HepG2 (cell line): Measurements from ENCODE around the gene CLASP1. TPM values are rescaled to one million over a fixed set of nuclear protein-coding genes. Genes with fewer than 3 reads are reported as not detected.

ENCODE experiments used
- ATAC-seq: fragments of 200-7000 bp; cut with Tn5 transposase; 3 replicates; pipeline ENCODE4 v1.9.1; 2020; ENCODE audit warnings: mild to moderate bottlenecking, moderate library complexity
- BruUV-seq: library from RNA; stranded (reverse); fragments of 400-500 nt; replicated peaks from 2 replicates; lab custom pipeline; 2021; lab: Mats Ljungman, UMichigan
- CTCF ChIA-PET: fragments of 300-600 bp; formaldehyde crosslinking; extraction: SDS; loops from one replicate; lab custom pipeline; 2021; ENCODE audit warnings: low total read pairs, inconsistent platforms, low intra/inter-chr PET ratio; lab: Yijun Ruan, JAX
- POLR2A ChIA-PET: fragments of 350-600 bp; sonication (Branson Sonifier 250); formaldehyde crosslinking; loops from one replicate; lab custom pipeline; 2020; ENCODE audit warnings: antibody characterized with exemption, inconsistent platforms; lab: Yijun Ruan, JAX
- DNase-seq: peaks from one replicate; pipeline ENCODE4 v3.0.0-alpha.2; 2015; ENCODE audit warnings: low spot score
- FAIRE-seq: peaks from 3 replicates; lab custom pipeline; 2011; peaks lifted over from hg19 to GRCh38; lab: Jason Lieb, UNC
- H2AFZ ChIP-seq: one replicate; pipeline ENCODE4 v1.6.1; 2011; ENCODE audit warnings: low read length, inconsistent platforms
- H3K27ac ChIP-seq: fragments of 300-600 bp; 3 replicates; pipeline ENCODE4 v1.8.0; 2011; ENCODE audit warnings: mixed run types, mild to moderate bottlenecking, mixed read lengths, low read length, inconsistent platforms; ENCODE audit not compliant: insufficient read depth; ENCODE audit errors: extremely low read length
- H3K27me3 ChIP-seq, 2 experiments: fragments of 200-600 bp in 1 of 2; 2 replicates in 1 of 2; 3 replicates in 1 of 2; pipeline versions ENCODE4 v1.6.0 to v1.8.0; 2011; ENCODE audit warnings: low read length in 2 of 2, mild to moderate bottlenecking in 2 of 2, moderate library complexity in 2 of 2, inconsistent platforms in 1 of 2; ENCODE audit not compliant: insufficient read depth in 2 of 2, control insufficient read depth in 1 of 2
- H3K36me3 ChIP-seq, 2 experiments: fragments of 200-600 bp in 1 of 2; replicated peaks in 1 of 2; 2 replicates in 1 of 2; 3 replicates in 1 of 2; pipeline versions ENCODE4 v1.5.1 to v1.8.0; 2011; ENCODE audit warnings: low read length in 2 of 2, inconsistent platforms in 1 of 2; ENCODE audit not compliant: insufficient read depth in 2 of 2, control insufficient read depth in 1 of 2
- H3K4me1 ChIP-seq: 2 replicates; pipeline ENCODE4 v1.5.1; 2012; ENCODE audit warnings: low read length, inconsistent platforms; ENCODE audit not compliant: insufficient read depth
- H3K4me2 ChIP-seq: 2 replicates; pipeline ENCODE4 v1.6.0; 2011; ENCODE audit warnings: low read depth, low read length, inconsistent platforms
- H3K4me3 ChIP-seq, 3 experiments: fragments of 200-600 bp in 1 of 3; sonication (generic), shearing (Covaris generic) in 1 of 3; replicated peaks in 1 of 3; 2 replicates each; pipeline ENCODE4 v1.5.1; 2011 to 2016; ENCODE audit warnings: low read length in 3 of 3, inconsistent platforms in 2 of 3, low read depth in 2 of 3, mild to moderate bottlenecking in 2 of 3, control low read depth in 1 of 3, mixed read lengths in 1 of 3; ENCODE audit not compliant: insufficient read depth in 1 of 3
- H3K79me2 ChIP-seq: one replicate; pipeline ENCODE4 v1.6.1; 2011; ENCODE audit warnings: low read length, inconsistent platforms; ENCODE audit not compliant: insufficient read depth
- H3K9ac ChIP-seq: 2 replicates; pipeline ENCODE4 v1.6.0; 2011; ENCODE audit warnings: mild to moderate bottlenecking, low read depth, low read length, inconsistent platforms; ENCODE audit not compliant: insufficient read depth
- H3K9me3 ChIP-seq: 2 replicates; pipeline ENCODE4 v1.5.1; 2012; ENCODE audit warnings: mild to moderate bottlenecking, low read length
- H4K20me1 ChIP-seq: 2 replicates; pipeline ENCODE4 v1.6.0; 2011; ENCODE audit warnings: inconsistent platforms, mild to moderate bottlenecking, low read length, moderate library complexity; ENCODE audit not compliant: insufficient read depth
- GFI1 ChIP-seq: sonication (generic); formaldehyde crosslinking; IDR thresholded peaks from 2 replicates; pipeline ENCODE4 v1.5.0; 2020; ENCODE audit warnings: missing genetic modification reagents, mild to moderate bottlenecking, borderline replicate concordance
- GTF2F1 ChIP-seq: fragments of 150-350 bp; IDR thresholded peaks from 2 replicates; pipeline ENCODE4 v1.6.1; 2014; ENCODE audit warnings: low read length
- HMGA1 ChIP-seq: sonication (generic); formaldehyde crosslinking; conservative IDR thresholded peaks from 2 replicates; pipeline ENCODE4 v1.4.0; 2020; ENCODE audit warnings: missing genetic modification reagents
- IRF1 ChIP-seq: sonication (generic); formaldehyde crosslinking; IDR thresholded peaks from 2 replicates; pipeline ENCODE4 v1.4.0; 2020; ENCODE audit warnings: low read depth, mild to moderate bottlenecking, missing genetic modification reagents
- JUND ChIP-seq: sonication (generic); formaldehyde crosslinking; IDR thresholded peaks from 2 replicates; pipeline ENCODE4 v1.8.0; 2022; ENCODE audit warnings: mild to moderate bottlenecking, missing genetic modification reagents
- NCOA5 ChIP-seq: sonication (generic); formaldehyde crosslinking; IDR thresholded peaks from 2 replicates; pipeline ENCODE4 v1.4.0; 2020; ENCODE audit warnings: missing genetic modification reagents
- PRDM10 ChIP-seq: sonication (generic); formaldehyde crosslinking; IDR thresholded peaks from 2 replicates; pipeline ENCODE4 v1.4.0; 2020; ENCODE audit warnings: low read depth, missing genetic modification reagents
- TFAP4 ChIP-seq: sonication (generic); IDR thresholded peaks from 2 replicates; pipeline ENCODE4 v1.6.1; 2016; ENCODE audit warnings: low read depth, borderline replicate concordance
- TOE1 ChIP-seq: sonication (generic); formaldehyde crosslinking; IDR thresholded peaks from 2 replicates; pipeline ENCODE4 v1.4.0; 2020; ENCODE audit warnings: mild to moderate bottlenecking, missing genetic modification reagents
- U2AF2 ChIP-seq: fragments of 200-400 bp; formaldehyde crosslinking; IDR thresholded peaks from 2 replicates; pipeline ENCODE4 v1.6.1; 2017; ENCODE audit warnings: low read depth, mild to moderate bottlenecking, low read length
- ZFP82 ChIP-seq: sonication (generic); formaldehyde crosslinking; IDR thresholded peaks from 2 replicates; pipeline ENCODE4 v1.5.1; 2020; ENCODE audit warnings: mild to moderate bottlenecking, missing genetic modification reagents, borderline replicate concordance
- ZNF282 ChIP-seq: fragments of 450-650 bp; IDR thresholded peaks from 2 replicates; pipeline ENCODE4 v1.6.1; 2018; ENCODE audit not compliant: partially characterized antibody
- ZNF740 ChIP-seq: sonication (generic); formaldehyde crosslinking; IDR thresholded peaks from 2 replicates; pipeline ENCODE4 v1.4.0; 2020; ENCODE audit warnings: missing genetic modification reagents
- ZNF781 ChIP-seq: sonication (generic); formaldehyde crosslinking; IDR thresholded peaks from 2 replicates; pipeline ENCODE4 v1.5.1; 2020; ENCODE audit warnings: borderline replicate concordance, mild to moderate bottlenecking, missing genetic modification reagents; ENCODE audit errors: not compliant biosample characterization
- ZNF816 ChIP-seq: sonication (generic); formaldehyde crosslinking; IDR thresholded peaks from 2 replicates; pipeline ENCODE4 v1.8.0; 2022; ENCODE audit warnings: missing genetic modification reagents, mild to moderate bottlenecking, borderline replicate concordance
- WGBS: methylation state at CpG from one replicate; pipeline ENCODE4 v1.1.6; 2017; ENCODE audit warnings: low lambda C conversion rate; 5-methylcytosine and 5-hydroxymethylcytosine counted together
- in situ Hi-C: cut with HindIII; loops from 2 replicates; pipeline ENCODE4 v1.10.0; 2017; ENCODE audit warnings: low pct_unique_long_range_greater_than_20kb; ENCODE audit not compliant: extremely low pct_ligation_motif_present
- intact Hi-C: fragments of 100-400 bp; cut with micrococcal nuclease; formaldehyde crosslinking; loops from one replicate; pipeline ENCODE4 v1.10.0; 2022; ENCODE audit not compliant: unreplicated experiment
- polyA plus RNA-seq, 8 experiments: library from polyadenylated mRNA; depleted of rRNA in 3 of 8; stranded (reverse) in 7 of 8; unstranded in 1 of 8; fragments of >200 nt; fragmentation: Illumina TruSeq in 4 of 8; extraction: Trizol in 4 of 8; gene quantifications; 2 replicates each; pipeline versions ENCODE4 v1.2.1 to v1.2.3, GENCODE V29; 2011 to 2016; ENCODE audit warnings: low read depth in 4 of 8, missing spikeins in 1 of 8, mixed read lengths in 1 of 8; ENCODE audit not compliant: insufficient read depth in 1 of 8
- total RNA-seq, 5 experiments: library from RNA; depleted of rRNA; stranded (reverse); fragments of >200 nt; fragmentation: Illumina TruSeq; extraction: Trizol; gene quantifications; 2 replicates each; pipeline ENCODE4 v1.2.3, GENCODE V29; 2016; ENCODE audit warnings: low read depth in 1 of 5
- TF ChIP-seq, protein P1 (sequence below): IDR thresholded peaks from 2 replicates; pipeline ENCODE4 v1.6.1; 2016; ENCODE audit warnings: low read depth

CLASP1 gene
- total and polyA plus RNA-seq, 2 of the 13 experiments (the other 11 are each of a cell fraction or from before 2014, with no cell fraction given): 11.7 to 47.9 TPM

GRCh38 chr2:121504316-121504715 is 144.9 kb downstream of the CLASP1 start (continued):
- TF ChIP-seq TFAP4 (no peak), HMGA1 (CRISPR knock-in tag) (no peak), ZNF740 (CRISPR knock-in tag) (no peak), ZFP82 (CRISPR knock-in tag) (no peak)

- Histone ChIP-seq H3K79me2 (peaks cover 10% of the 10 kb centered on the region), H3K36me3 (peaks cover 8 to 58% of the 10 kb centered on the region in 2 experiments), H3K4me1 (peaks cover 10% of the 10 kb centered on the region; the same call in 1 of the 2 replicates), H3K27me3 (no peaks in the 10 kb centered on the region), H3K27ac (no peak overlapping the region), H4K20me1 (no peaks in the 10 kb centered on the region; the same call in 1 of the 2 replicates), H3K4me2 (no peak overlapping the region), H3K9ac (no peak overlapping the region), H3K4me3 (no peak overlapping the region), H2AFZ (no peak overlapping the region), H3K9me3 (peaks cover 15% of the 10 kb centered on the region; the same call in 1 of the 2 replicates)
- in situ Hi-C loops: no loop called here
- FAIRE-seq (no peak), DNase-seq (no peak), ATAC-seq (no peak)
- intact Hi-C loops: no loop called here
- ChIA-PET CTCF (no interaction called here), POLR2A (no interaction called here)
- no TSS peak for BruUV-seq
- 96% methylated on average over 3 of the region's 3 CpGs for WGBS
- TF ChIP-seq PRDM10 (CRISPR knock-in tag) (no peak), JUND (CRISPR knock-in tag) (no peak), IRF1 (CRISPR knock-in tag) (no peak), ZNF282 (no peak), ZNF816 (CRISPR knock-in tag) (no peak), U2AF2 (no peak), TOE1 (CRISPR knock-in tag) (no peak), ZNF781 (CRISPR knock-in tag) (no peak), GFI1 (CRISPR knock-in tag) (no peak), NCOA5 (CRISPR knock-in tag) (no peak), GTF2F1 (no peak)
- TF ChIP-seq, protein P1, sequence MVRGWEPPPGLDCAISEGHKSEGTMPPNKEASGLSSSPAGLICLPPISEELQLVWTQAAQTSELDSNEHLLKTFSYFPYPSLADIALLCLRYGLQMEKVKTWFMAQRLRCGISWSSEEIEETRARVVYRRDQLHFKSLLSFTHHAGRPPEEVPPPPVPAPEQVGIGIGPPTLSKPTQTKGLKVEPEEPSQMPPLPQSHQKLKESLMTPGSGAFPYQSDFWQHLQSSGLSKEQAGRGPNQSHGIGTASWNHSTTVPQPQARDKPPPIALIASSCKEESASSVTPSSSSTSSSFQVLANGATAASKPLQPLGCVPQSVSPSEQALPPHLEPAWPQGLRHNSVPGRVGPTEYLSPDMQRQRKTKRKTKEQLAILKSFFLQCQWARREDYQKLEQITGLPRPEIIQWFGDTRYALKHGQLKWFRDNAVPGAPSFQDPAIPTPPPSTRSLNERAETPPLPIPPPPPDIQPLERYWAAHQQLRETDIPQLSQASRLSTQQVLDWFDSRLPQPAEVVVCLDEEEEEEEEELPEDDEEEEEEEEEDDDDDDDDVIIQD (CRISPR knock-in tag): no peak
Measured at GRCh38 chr2:121502781-121503180, 146.5 kb downstream of the CLASP1 start.
